Subcutaneous abdominal adipose tissue (tissue), 5 donors: Measurements from ENCODE around the gene LAMA4.

Source experiments
- H3K27ac ChIP-seq: one replicate; pipeline ENCODE4 v1.7.0; 2013; ENCODE audit warnings: low read depth, mild to moderate bottlenecking, inconsistent platforms, low read length, moderate library complexity
- H3K27me3 ChIP-seq, 5 donors: one replicate each; pipeline ENCODE4 v1.7.0; 2013; ENCODE audit warnings: low read length in 5 of 5, inconsistent platforms in 1 of 5; ENCODE audit not compliant: control insufficient read depth in 5 of 5, insufficient read depth in 4 of 5
- H3K36me3 ChIP-seq, 5 donors: one replicate each; pipeline ENCODE4 v1.7.0; 2013; ENCODE audit warnings: low read length in 5 of 5; ENCODE audit not compliant: control insufficient read depth in 5 of 5, insufficient read depth in 5 of 5
- H3K4me1 ChIP-seq, 5 donors: one replicate each; pipeline ENCODE4 v1.7.0; 2013; ENCODE audit warnings: low read length in 5 of 5, mild to moderate bottlenecking in 3 of 5, moderate library complexity in 1 of 5; ENCODE audit not compliant: control insufficient read depth in 5 of 5, insufficient read depth in 5 of 5
- H3K4me3 ChIP-seq, 5 donors: one replicate each; pipeline ENCODE4 v1.7.0; 2013; ENCODE audit warnings: low read length in 5 of 5, low read depth in 1 of 5
- H3K9ac ChIP-seq, 5 donors: one replicate each; pipeline ENCODE4 v1.7.0; 2013; ENCODE audit warnings: low read length in 5 of 5, mild to moderate bottlenecking in 4 of 5, moderate library complexity in 3 of 5
- H3K9me3 ChIP-seq, 5 donors: one replicate each; pipeline ENCODE4 v1.7.0; 2013; ENCODE audit warnings: low read length in 5 of 5; ENCODE audit not compliant: control insufficient read depth in 5 of 5
- donor health status: healthy.
- donor health status: healthy.
- donor health status: healthy.
- donor health status: healthy.
- donor health status: healthy.

The LAMA4 gene

DNA sequence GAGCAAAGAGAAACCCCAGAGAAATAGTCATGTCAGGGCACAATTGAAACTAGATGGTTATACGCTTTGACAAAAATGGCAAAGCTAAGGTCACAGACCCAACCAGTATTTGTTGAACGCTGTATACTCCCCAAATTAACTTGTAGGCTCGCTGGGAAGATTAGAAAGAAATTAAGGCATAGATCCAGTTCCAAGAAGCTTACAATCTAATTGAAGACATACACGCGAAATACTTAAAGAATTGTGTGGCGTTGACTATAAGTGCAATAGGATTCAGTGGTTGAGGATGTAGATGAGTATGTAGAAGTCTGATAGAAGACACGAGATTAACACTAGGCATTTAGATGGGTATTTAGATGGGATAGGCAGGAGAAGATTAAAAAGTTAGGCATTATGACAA, 166.5 kb downstream of the LAMA4 start:
- peaks cover 0 to 10% (median 9%) of the 10 kb centered on the region in 5 donors for H3K4me1 ChIP-seq
- peaks cover 3 to 11% (median 6%) of the 10 kb centered on the region in 5 donors for H3K36me3 ChIP-seq
- H3K27ac ChIP-seq = peak overlapping the region; percentile 85
- no peaks in the 10 kb centered on the region for H3K9me3 ChIP-seq
- H3K9ac ChIP-seq = peak overlapping the region in 4 of 5 donors; percentile 69 to 86 (median 83)
- H3K27me3 ChIP-seq = no peaks in the 10 kb centered on the region
- peak overlapping the region; percentile 84 to 95 (median 93) for H3K4me3 ChIP-seq

DNA sequence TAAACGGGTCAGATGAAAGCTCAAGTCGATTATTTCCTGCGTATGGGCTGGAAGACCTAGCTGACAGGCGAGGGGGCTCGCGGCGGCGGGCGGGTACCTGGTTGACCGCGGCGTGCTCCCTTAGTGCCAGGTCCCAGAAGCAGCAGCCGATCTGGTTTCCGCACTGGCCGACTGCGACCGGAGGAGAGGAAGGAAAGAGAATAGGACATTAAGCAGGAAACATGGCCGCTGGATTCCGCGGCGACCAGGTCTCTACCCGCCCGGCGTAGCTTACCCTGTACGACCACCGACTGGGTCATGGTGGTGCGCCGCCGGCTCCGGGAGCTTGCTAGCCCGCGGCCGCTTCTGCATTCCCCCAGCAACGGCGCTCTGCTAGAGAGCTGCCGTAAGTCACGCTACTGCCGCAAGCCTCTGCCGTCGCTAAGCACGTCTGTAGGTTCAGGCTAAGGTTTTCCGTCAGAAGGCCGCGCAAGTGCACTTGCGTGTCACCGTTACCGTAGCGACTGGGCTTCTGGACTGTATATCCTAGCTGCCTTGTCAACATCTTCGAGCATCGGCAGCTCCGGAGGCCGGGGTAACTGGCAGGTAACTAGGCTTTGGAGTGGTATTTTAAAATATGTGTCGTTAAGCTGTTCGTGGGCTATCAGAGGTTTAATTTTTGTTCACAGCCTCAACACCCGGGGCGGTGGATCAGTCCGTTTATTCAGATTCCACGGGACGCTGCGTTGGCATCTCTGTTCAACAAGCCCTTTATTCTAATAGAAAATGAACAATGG, 167.0 kb downstream of the LAMA4 start, which contains the start of the genes FAM229B and TUBE1:
TSS of gene FAM229B (plus strand) at position 456 of the 776 bp plus-strand sequence. CDS start 11,693 bp downstream, outside the sequence.
TSS of gene TUBE1 (minus strand) at position 347 of the 776 bp plus-strand sequence. CDS start at position 299, 48 bp downstream.
- Histone ChIP-seq H3K9ac (peak within 1 kb of the TSS; percentile 69 to 91 (median 86)), H3K4me1 (peaks cover 0 to 10% (median 9%) of the 10 kb centered on the region in 5 donors), H3K36me3 (peaks cover 3 to 14% (median 6%) of the 10 kb centered on the region in 5 donors), H3K4me3 (peak within 1 kb of the TSS; percentile 84 to 95 (median 93)), H3K9me3 (no peaks in the 10 kb centered on the region), H3K27me3 (no peaks in the 10 kb centered on the region), H3K27ac (peak within 1 kb of the TSS; percentile 85)

DNA sequence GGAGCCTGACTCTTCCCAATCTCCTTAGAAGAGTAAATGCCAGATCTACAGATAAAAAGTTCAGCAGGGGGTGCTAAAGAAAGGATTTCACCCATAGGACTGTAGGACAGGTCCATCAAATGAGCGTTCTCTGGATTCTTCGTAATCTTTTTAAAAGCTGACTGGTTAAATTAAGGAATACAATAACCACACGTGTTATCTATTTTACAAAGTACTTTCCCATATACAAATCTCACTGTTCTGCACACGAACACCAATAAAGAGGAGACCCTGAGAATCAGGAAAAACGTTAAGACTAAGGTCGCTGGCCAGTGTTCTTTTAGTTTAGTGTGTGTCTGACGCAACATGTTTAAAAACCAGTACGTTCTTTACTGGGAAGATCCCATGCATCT, 167.6 kb downstream of the LAMA4 start:
- Histone ChIP-seq H3K36me3 (peaks cover 3 to 14% (median 6%) of the 10 kb centered on the region in 5 donors), H3K27ac (peak overlapping the region; percentile 85), H3K9me3 (no peaks in the 10 kb centered on the region), H3K27me3 (no peaks in the 10 kb centered on the region), H3K4me1 (peaks cover 0 to 10% (median 9%) of the 10 kb centered on the region in 5 donors), H3K9ac (peak overlapping the region; percentile 69 to 91 (median 86)), H3K4me3 (peak overlapping the region; percentile 84 to 95 (median 93))

DNA sequence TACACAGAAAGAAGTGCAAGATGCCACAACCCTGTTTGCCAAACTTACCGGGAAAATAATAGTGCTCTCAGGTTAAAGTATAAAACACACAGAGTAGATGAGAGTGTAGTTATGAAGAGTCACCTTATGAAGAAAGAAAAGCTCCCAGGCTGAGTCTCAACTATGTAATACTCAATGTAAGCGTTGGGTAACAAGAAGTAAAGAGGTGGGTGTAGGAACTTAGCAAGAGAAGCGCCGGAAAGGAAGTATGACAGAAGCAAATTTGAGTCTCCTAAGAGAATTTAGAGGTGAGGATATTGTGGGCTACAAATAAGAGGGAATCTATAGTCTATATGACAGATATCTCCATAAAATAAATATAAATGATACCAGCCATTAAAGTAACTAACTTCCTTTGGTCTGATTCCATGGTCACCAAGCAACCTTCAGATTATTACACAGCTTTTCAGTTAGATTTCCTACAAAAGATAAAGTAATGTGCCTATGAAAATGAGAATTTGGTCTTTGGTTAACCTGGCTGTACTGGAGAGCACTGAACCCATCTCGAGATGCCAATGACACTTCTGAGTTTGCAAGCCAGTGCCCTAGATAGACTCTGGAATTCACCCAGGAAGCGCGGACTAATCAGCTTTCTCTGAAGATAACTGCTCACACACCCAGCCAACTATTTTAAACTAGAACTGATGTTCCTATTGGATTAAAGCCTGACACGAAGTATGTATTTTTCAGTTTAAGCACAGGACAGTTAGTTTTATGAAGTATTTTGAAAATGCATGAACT, 168.9 kb downstream of the LAMA4 start:
- Histone ChIP-seq H3K9me3 (no peaks in the 10 kb centered on the region), H3K4me3 (no peak overlapping the region), H3K4me1 (peaks cover 0 to 10% (median 9%) of the 10 kb centered on the region in 5 donors), H3K27ac (no peak overlapping the region), H3K9ac (no peak overlapping the region), H3K36me3 (peaks cover 7 to 19% (median 11%) of the 10 kb centered on the region in 5 donors), H3K27me3 (no peaks in the 10 kb centered on the region)

DNA sequence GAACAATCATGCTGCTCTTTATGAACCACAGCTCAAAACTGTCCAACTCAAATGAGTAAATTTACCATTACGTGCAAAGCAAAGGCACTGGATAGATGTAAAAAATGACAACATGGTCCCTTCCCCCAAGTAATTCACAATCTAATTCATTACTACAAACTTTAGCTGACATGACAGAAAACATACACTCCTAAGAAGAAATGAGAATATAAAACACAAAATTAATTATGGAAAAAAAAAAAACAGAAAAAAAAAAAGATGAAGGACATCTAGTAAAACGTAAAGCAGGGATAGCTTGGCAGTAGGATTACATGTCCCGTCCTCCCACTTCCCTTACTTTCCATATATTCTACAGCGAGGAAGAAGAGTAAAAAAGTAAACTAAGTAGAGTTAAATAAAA, 172.8 kb downstream of the LAMA4 start:
- no peaks in the 10 kb centered on the region for H3K9me3 ChIP-seq
- H3K27me3 ChIP-seq = no peaks in the 10 kb centered on the region
- no peak overlapping the region for H3K9ac ChIP-seq
- H3K27ac ChIP-seq = no peak overlapping the region
- peaks cover 18 to 43% (median 24%) of the 10 kb centered on the region in 5 donors for H3K36me3 ChIP-seq
- H3K4me1 ChIP-seq = peaks cover 0 to 6% (median 3%) of the 10 kb centered on the region in 5 donors
- H3K4me3 ChIP-seq = no peak overlapping the region

DNA sequence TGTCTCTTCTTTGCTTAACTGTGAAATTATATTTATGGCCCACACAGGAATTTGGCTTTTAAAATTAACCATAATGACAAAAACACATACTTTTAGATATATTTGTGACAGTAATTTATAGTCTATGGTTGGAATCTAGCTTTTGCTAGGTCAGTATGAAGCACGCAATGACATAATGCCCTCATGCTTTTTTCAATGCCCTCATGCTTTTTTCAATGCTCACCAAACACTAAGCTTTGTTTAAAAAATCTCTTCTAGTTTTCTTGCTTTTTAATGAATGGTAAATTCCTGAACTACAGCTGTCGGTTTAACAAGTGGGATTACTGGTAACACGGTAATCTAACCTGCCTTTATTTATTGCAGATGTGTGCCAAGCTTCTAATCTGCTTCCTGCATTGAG, 187.8 kb downstream of the LAMA4 start:
- no peak overlapping the region for H3K9ac ChIP-seq

DNA sequence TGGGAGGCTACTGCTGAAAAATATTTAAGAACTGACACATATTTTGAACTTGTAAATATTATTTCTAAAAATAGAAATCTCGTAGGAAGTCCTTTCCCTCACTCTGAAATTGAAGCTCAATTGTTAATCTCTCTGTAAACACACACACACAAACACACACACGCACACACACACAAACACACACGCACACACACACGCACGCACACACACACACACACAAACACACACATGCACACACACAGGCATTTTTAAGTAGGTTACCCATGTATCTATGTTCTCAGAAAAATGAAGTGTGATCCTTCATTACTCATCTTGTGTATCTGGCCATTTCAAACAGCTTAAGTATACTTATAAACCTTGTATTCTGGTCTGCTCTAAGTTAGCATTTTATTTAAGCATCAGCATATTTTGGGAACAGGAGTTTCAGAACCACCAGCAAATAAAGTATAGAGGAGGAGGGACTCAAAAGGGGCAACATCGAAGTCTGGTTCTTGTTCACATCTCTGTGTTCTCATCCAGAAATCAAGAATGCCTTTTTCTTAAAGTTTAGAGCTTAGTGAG, 188.9 kb downstream of the LAMA4 start:
- no peaks in the 10 kb centered on the region for H3K9me3 ChIP-seq
- H3K27me3 ChIP-seq = no peaks in the 10 kb centered on the region
- no peak overlapping the region for H3K9ac ChIP-seq
- no peak overlapping the region for H3K4me3 ChIP-seq
- H3K27ac ChIP-seq = no peak overlapping the region
- no peaks in the 10 kb centered on the region for H3K4me1 ChIP-seq
- peaks cover 0 to 10% (median 7%) of the 10 kb centered on the region in 5 donors for H3K36me3 ChIP-seq

More for the DNA sequence above, 187.8 kb downstream of the LAMA4 start:
- Histone ChIP-seq H3K36me3 (peaks cover 0 to 18% (median 10%) of the 10 kb centered on the region in 5 donors), H3K9me3 (no peaks in the 10 kb centered on the region), H3K4me1 (no peaks in the 10 kb centered on the region), H3K27me3 (no peaks in the 10 kb centered on the region), H3K27ac (no peak overlapping the region), H3K4me3 (no peak overlapping the region)

DNA sequence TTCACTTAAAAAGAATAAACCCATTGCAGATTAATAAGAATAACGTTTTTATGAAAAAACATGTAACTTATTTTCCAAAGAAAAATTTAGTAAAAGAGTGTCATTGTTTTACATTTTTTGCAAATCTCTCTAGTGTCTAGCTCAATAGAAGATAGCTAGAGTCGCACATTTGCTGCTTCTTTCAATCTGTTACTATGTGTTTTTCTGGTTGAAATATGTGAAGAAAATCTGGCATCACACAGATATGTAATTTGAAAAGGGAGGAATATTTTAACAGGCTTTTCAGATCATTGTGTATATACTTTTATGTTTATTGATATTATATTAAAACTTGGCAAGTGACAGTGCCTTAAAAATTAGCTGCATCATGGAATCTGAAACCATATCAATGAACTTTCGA, 191.4 kb downstream of the LAMA4 start:
- Histone ChIP-seq H3K4me3 (no peak overlapping the region), H3K4me1 (no peaks in the 10 kb centered on the region), H3K27me3 (no peaks in the 10 kb centered on the region), H3K36me3 (no peaks in the 10 kb centered on the region), H3K9me3 (no peaks in the 10 kb centered on the region), H3K27ac (no peak overlapping the region), H3K9ac (no peak overlapping the region)

DNA sequence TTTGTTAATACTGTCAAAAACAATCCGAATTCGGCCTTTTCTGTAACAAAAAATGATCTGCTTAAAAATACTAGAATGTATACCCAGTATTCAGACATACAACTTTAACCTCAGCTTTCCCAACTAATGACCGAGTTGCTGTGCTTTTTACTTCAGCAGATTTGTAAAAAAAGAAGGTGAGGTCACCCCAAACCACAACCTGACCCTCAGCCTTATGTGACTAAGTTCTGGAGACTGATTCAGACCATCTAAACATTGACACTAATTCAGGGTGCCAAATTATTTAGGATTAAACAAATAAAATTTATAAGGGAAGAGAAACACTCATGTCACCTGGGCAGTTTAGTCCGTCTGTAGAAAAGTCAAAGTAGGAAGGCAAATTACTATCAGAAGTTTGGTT, 192.8 kb downstream of the LAMA4 start:
- Histone ChIP-seq H3K9ac (no peak overlapping the region), H3K36me3 (no peaks in the 10 kb centered on the region), H3K27me3 (no peaks in the 10 kb centered on the region), H3K27ac (no peak overlapping the region), H3K4me1 (no peaks in the 10 kb centered on the region), H3K9me3 (no peaks in the 10 kb centered on the region), H3K4me3 (no peak overlapping the region)
